Stimulated activated CD8-positive, alpha-beta memory T cell treated with anti-CD3 and anti-CD28 coated beads, Interleukin-15, amount 100 ng/mL, for 1 hour (primary cell): ENCODE measurements around the gene DNASE1L3.

Source experiments
- DNase-seq: peaks from one replicate; pipeline ENCODE4 v3.0.0-alpha.2; 2020; ENCODE audit warnings: low read depth

The DNASE1L3 gene

GRCh38 chr3:58161435-58162398 lies 49.1 kb downstream of the DNASE1L3 start:
- DNase-seq: no peak

GRCh38 chr3:58160399-58160798 lies 50.4 kb downstream of the DNASE1L3 start:
- no peak for DNase-seq

- no peak for DNase-seq
Observed at GRCh38 chr3:58158442-58159153, 52.2 kb downstream of the DNASE1L3 start.

GRCh38 chr3:58157700-58158099 lies 53.1 kb downstream of the DNASE1L3 start:
- no peak for DNase-seq

- no peak for DNase-seq
Observed at GRCh38 chr3:58155838-58156237, 54.9 kb downstream of the DNASE1L3 start.

GRCh38 chr3:58154626-58155449 lies 55.9 kb downstream of the DNASE1L3 start:
- no peak for DNase-seq

- no peak for DNase-seq
Observed at GRCh38 chr3:58153371-58153770, 57.4 kb downstream of the DNASE1L3 start.

- no peak for DNase-seq
Observed at GRCh38 chr3:58152225-58153015, 58.4 kb downstream of the DNASE1L3 start.

GRCh38 chr3:58151637-58152036 lies 59.1 kb downstream of the DNASE1L3 start:
- DNase-seq: no peak

- no peak for DNase-seq
Observed at GRCh38 chr3:58150810-58151199, 60.0 kb downstream of the DNASE1L3 start.

GRCh38 chr3:58150130-58150809 lies 60.5 kb downstream of the DNASE1L3 start:
- DNase-seq: no peak

- no peak for DNase-seq
Observed at GRCh38 chr3:58148049-58148448, 62.7 kb downstream of the DNASE1L3 start.

- DNase-seq: no peak
Observed at GRCh38 chr3:58144478-58145325, 66.1 kb downstream of the DNASE1L3 start.

- DNase-seq: no peak
Observed at GRCh38 chr3:58143417-58144055, 67.2 kb downstream of the DNASE1L3 start.
